Measurements from ENCODE around the gene PRKX. TPM values are rescaled to one million over a fixed set of nuclear protein-coding genes. Genes with fewer than 3 reads are reported as not detected.
"Not testable (repeated sequence)": the region's sequence is repeated elsewhere in the genome, so short reads cannot be mapped to it uniquely, and the experiment has no call there.

PRKX gene
- total RNA-seq, 6 experiments from 2014 or later: 1.7 to 7.2 (median 3.7) TPM

GRCh38 chrX:3743801-3744439, 30.5 kb upstream of the PRKX start:
- ATAC-seq (no peak), DNase-seq (no peak)
- 34% methylated on average over 8 of the region's 8 CpGs for WGBS (ENCODE audit: insufficient coverage, low coverage, low lambda C conversion rate, missing lambda C conversion rate)
- Histone ChIP-seq H3K9me3 (no peaks in the 10 kb centered on the region), H3K27me3 (no peaks in the 10 kb centered on the region), H3K36me3 (no peaks in the 10 kb centered on the region), H3K4me3 (no peak overlapping the region), H3K27ac (no peak overlapping the region), H3K4me1 (no peaks in the 10 kb centered on the region)
- intact Hi-C loops (cut with DNase I): no loop called here
- no peak for TF ChIP-seq CTCF (IDR thresholded peaks at IDR 0.05)
- TF ChIP-seq POLR2A (IDR thresholded peaks at IDR 0.05): no peak

DNA sequence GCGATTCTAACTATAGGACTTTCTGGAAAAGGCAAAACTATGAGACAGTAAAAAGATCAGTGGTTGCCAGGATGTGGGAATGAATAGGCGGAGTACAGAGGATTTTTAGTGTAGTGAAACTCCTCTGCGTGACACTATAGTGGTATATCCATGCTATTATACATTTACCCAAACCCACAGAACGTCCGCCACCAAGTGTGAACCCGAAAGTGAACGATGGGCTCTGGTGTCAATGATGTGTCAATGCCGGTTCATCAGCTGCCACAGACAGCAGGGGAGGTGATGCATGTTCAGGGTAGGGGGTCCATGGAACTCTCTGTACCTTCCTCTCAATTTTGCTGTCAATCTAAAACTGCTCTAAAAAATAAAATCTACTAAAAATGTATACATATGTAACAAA, 27.5 kb upstream of the PRKX start:
- ATAC-seq; H3K27me3 ChIP-seq; H3K9me3 ChIP-seq; DNase-seq; H3K36me3 ChIP-seq; H3K4me3 ChIP-seq; H3K27ac ChIP-seq; H3K4me1 ChIP-seq; intact Hi-C loops (cut with DNase I): not testable (repeated sequence)
- WGBS (ENCODE audit: insufficient coverage, low coverage, low lambda C conversion rate, missing lambda C conversion rate): 69% methylated on average over 7 of the region's 8 CpGs

DNA sequence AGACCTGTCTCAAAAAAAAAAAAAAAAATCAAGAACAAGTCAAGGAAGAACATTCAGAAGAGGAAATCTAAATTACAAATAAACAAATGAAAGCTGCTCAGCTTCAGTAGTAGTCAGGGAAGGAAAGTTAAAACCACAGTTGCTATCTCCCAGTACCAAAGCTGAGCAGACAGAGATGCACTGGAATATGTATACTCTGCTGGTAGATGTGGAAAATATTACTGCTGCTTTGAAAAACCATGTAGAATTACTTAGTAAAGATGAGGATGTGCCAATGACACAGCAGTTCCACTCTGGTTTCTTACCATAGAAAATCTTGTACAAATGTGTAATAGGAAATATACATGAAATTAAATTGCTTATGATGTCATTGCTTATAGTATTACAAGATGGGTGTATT, 25.1 kb upstream of the PRKX start:
- Histone ChIP-seq H3K27me3 (no peaks in the 10 kb centered on the region), H3K4me3 (no peak overlapping the region), H3K36me3 (no peaks in the 10 kb centered on the region), H3K4me1 (no peaks in the 10 kb centered on the region), H3K9me3 (no peaks in the 10 kb centered on the region), H3K27ac (no peak overlapping the region)
- no peak for ATAC-seq
- intact Hi-C loops (cut with DNase I): no loop called here
- no peak for TF ChIP-seq CTCF (IDR thresholded peaks at IDR 0.05)
- TF ChIP-seq POLR2A (IDR thresholded peaks at IDR 0.05): no peak
- no peak for DNase-seq

DNA sequence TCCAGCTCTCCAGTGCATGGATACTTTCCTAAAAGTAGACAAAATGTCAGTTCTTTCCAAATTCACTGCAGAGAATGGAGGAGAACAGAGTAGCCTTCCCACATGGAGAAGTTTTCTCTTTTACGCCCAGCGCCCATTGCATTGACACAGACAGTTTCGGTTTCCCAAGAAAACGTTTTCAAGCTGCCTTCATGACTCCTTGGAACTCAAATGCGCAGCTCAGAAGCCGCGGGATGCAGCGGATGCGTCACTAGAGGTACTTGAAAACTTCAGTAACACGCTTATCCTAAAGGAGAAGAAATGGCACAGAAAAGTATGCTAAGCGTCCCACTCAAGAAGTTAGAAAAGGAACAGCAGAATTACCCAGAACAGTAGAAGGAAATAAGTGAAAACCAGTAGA, 23.1 kb upstream of the PRKX start:
- WGBS (ENCODE audit: insufficient coverage, low coverage, low lambda C conversion rate, missing lambda C conversion rate): 56% methylated on average over 10 of the region's 11 CpGs
- ATAC-seq; H3K4me3 ChIP-seq; H3K36me3 ChIP-seq; DNase-seq; H3K27me3 ChIP-seq; intact Hi-C loops (cut with DNase I); H3K4me1 ChIP-seq; H3K9me3 ChIP-seq; H3K27ac ChIP-seq: not testable (repeated sequence)

DNA sequence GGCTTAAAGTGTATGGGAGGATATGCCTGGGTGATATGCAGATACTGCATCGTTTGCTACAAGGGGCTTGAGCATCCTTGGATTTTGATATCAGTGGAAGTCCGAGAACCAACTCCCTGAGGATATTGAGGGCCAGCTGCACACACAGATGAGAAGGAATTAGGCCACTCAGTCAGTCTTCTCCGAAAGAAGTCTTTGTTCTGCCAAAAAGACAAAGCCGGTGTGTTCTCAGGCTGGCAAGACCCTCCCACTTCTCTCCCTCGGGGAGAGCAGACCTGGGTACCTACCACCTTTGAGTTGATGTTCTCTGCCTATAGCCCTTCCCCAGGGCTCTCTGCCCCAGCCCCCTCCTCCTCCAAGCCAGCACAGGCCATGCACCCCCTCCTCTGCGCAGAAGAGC, 22.4 kb upstream of the PRKX start:
- H3K4me3 ChIP-seq; H3K27me3 ChIP-seq; ATAC-seq; DNase-seq; intact Hi-C loops (cut with DNase I); H3K9me3 ChIP-seq; H3K4me1 ChIP-seq; H3K36me3 ChIP-seq; H3K27ac ChIP-seq: not testable (repeated sequence)
- WGBS (ENCODE audit: insufficient coverage, low coverage, low lambda C conversion rate, missing lambda C conversion rate): 36% methylated on average over 3 of the region's 6 CpGs

- H3K4me3 ChIP-seq; H3K36me3 ChIP-seq; intact Hi-C loops (cut with DNase I); H3K27ac ChIP-seq; H3K4me1 ChIP-seq; H3K27me3 ChIP-seq; H3K9me3 ChIP-seq; ATAC-seq; DNase-seq: not testable (repeated sequence)
- WGBS (ENCODE audit: insufficient coverage, low coverage, low lambda C conversion rate, missing lambda C conversion rate): 58% methylated on average over 4 of the region's 4 CpGs
Observed at GRCh38 chrX:3734456-3734855, 21.0 kb upstream of the PRKX start.

GRCh38 chrX:3733043-3733430, 19.6 kb upstream of the PRKX start:
- Histone ChIP-seq H3K27ac (no peak overlapping the region), H3K36me3 (no peaks in the 10 kb centered on the region), H3K27me3 (no peaks in the 10 kb centered on the region), H3K4me3 (no peak overlapping the region), H3K4me1 (no peaks in the 10 kb centered on the region), H3K9me3 (no peaks in the 10 kb centered on the region)
- TF ChIP-seq CTCF (IDR thresholded peaks at IDR 0.05) (no peak), POLR2A (IDR thresholded peaks at IDR 0.05) (no peak)
- intact Hi-C loops (cut with DNase I): no loop called here
- no peak for DNase-seq
- ATAC-seq: no peak
- WGBS (ENCODE audit: insufficient coverage, low coverage, low lambda C conversion rate, missing lambda C conversion rate): 75% methylated on average over 5 of the region's 7 CpGs

DNA sequence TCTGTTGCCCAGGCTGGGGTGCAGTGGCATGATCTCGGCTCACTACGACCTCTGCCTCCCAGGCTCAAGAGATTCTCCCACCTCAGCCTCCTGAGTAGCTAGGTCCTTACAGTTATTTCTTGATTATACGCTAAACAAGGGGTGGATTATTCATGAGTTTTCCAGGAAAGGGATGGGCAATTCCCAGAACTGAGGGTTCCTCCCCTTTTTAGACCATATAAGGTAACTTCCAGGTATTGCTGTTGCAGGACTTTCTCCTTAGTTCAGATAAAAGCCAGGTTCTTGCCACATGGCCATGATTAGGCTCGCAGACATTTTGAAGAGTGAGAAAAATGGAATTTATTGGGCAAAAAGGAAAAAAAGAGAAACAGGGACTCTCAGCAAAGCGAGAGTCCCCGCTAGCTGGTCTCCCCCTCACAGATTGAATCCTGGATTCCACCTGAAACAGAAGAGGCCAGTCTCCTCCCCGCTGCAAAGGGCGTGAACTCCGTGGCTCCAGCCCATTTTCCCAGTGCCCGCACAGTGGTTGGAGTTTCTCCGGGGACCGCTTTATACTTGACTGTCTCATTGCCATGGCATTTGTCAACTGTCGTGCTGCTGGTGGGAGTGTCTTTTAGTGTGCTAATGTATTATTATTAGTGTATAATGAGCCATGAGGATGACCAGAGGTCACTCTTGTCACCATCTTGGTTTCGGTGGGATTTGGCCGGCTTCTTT, 19.0 kb upstream of the PRKX start:
- WGBS (ENCODE audit: insufficient coverage, low coverage, low lambda C conversion rate, missing lambda C conversion rate): 68% methylated on average over 9 of the region's 15 CpGs
- H3K9me3 ChIP-seq; H3K27ac ChIP-seq; intact Hi-C loops (cut with DNase I); H3K27me3 ChIP-seq; H3K4me3 ChIP-seq; H3K4me1 ChIP-seq; ATAC-seq; H3K36me3 ChIP-seq; DNase-seq: not testable (repeated sequence)

Measured in right lobe of liver (tissue), 6 donors.